ENCODE results near the gene LETM1. TPM values are rescaled to one million over a fixed set of nuclear protein-coding genes. Genes with fewer than 3 reads are reported as not detected.

LETM1 gene
- total RNA-seq, 1 experiment from 2014 or later, result 83.2 TPM

DNA sequence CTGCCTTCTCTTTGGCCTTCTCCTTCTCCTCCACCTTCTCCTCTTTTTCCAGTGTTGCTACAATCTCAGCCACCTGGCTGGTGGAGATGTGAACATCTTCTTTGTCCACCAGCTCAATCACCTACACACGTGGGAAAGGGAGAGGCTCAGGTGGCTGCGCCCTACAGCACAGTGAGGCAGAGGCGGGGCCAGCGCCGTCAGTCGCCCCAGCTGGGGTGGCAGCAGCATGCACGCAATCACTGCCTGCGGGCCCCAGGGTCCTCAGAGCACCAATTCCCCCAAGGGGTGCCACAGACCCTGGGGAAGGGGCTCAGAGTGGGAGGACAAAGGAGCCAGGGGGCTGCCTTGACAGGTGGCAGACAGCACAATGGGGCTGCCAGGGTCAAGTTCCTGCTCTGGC is 41.5 kb downstream of the LETM1 start:
- in situ Hi-C loops (cut with HindIII; ENCODE audit: low sequenced_read_pairs), result no loop called here
- no peak for DNase-seq (ENCODE audit: low spot score)

DNA sequence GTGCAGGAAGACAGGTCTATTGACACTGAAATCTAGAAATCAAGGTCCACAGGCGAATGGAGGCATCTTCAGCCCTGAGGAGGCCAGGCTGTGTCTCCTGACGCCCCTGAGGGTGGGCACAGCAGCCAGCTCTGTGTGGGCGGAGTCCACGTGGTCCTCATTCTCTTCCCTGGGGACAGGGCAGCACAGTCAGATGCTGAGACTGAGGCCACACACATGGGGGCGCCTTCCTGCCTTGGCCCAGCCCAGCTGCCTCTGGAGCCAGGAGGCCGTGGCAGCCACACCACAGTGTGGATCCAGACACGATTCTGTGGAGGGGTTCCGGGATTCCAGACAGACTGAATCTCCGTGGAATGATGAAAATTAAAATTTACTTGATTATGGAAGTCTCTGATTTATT is 42.0 kb downstream of the LETM1 start:
- no peak for DNase-seq (ENCODE audit: low spot score)
- in situ Hi-C loops (cut with HindIII; ENCODE audit: low sequenced_read_pairs), result no loop called here

DNA sequence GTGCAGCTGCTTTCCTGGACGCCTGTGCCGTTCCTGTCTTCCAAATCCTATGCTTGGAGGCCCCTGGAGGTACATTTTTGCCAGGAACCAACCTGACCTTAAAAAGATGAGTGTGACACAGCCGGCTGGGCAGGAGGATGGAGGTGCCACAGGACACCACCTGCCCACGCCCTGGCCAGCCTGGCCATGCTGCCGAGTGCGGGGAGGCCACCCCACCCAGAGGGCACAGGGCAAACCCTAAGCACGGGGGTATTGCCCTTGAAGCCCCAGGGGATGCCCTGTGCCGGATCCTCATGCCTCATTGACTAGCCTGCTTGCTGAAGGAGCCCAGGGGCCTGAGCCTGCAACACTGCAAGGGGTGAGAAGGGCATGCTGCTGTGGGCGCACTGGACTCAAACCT is 42.7 kb downstream of the LETM1 start:
- no peak for DNase-seq (ENCODE audit: low spot score)
- in situ Hi-C loops (cut with HindIII; ENCODE audit: low sequenced_read_pairs), result no loop called here

DNA sequence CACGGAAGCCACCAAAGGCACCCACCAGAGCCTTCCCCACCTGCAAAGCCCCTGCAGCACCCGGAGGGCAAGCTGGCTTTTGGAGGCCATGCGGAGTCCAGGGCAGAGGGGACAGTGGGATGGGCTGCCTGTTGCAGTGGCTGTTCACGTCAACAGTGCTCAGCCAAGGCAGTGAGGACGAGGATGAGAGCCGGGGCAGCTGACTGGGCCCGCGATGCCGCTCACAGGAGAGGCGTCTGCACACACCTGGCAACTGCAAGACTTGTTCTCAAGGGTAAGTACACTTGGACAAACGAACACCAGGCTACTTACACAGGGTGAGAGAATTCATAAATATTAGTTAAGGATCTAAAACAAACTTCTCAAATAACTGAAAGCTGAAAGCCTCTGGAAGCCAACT is 43.2 kb downstream of the LETM1 start:
- no peak for DNase-seq (ENCODE audit: low spot score)
- in situ Hi-C loops (cut with HindIII; ENCODE audit: low sequenced_read_pairs), result no loop called here

DNA sequence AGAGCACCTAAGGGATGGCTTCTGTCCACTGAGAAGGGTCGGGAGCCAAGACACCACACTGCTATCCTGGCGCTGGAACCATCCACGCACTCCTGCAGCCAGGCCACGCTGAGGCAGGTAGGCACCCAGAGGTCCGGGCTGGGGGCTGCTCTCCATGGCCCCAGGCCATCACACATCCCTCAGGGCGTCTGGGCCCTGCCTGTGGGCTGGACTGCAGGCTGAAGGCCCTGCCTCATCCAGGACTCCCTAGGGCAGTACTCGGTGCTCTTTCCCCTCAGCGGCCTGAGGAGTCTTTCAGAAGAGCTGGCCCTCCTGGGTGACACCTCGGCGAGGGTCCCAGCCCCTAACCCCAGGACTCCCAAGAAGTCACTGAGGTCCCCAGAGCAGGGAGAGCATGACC is 45.2 kb downstream of the LETM1 start:
- in situ Hi-C loops (cut with HindIII; ENCODE audit: low sequenced_read_pairs), result no loop called here
- DNase-seq (ENCODE audit: low spot score), result no peak

DNA sequence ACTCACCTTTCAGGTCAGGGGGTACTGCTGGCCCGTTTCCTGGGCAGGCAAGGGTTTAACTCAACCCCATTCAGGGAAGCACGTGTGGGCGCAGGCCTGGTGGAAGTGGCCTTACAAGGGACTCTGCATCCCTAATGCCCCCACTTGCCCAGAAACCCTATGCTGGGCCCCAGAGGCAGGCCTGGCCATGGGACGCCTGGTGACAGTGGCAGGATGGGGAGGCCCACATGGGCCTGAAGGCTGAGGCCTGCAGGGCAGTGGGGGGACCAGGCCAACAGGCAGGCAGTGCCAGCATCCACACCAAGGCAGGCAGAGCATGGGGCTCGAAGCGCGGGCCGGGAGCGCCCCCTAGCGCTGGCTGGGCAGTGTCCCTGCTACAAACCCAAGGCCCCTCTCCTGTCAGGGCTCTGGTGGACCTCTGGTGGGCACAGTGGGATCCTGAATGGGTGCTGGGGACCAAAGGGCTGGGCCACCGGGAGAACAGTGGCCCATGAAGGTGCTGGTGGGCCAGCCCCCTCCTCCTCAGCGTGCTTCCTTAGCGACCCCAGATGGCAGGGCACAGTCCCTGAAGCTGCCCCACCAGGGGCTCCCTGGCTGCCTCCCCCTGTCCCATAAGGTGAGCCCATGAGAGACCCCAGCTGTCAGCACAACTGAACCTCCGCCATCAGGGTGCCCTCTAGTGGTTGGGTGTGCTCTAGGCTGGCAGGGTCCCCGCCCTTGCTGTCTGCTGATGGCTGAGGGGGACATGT is 46.0 kb downstream of the LETM1 start:
- peak; percentile 74 for DNase-seq (ENCODE audit: low spot score)
- in situ Hi-C loops (cut with HindIII; ENCODE audit: low sequenced_read_pairs), result no loop called here

DNA sequence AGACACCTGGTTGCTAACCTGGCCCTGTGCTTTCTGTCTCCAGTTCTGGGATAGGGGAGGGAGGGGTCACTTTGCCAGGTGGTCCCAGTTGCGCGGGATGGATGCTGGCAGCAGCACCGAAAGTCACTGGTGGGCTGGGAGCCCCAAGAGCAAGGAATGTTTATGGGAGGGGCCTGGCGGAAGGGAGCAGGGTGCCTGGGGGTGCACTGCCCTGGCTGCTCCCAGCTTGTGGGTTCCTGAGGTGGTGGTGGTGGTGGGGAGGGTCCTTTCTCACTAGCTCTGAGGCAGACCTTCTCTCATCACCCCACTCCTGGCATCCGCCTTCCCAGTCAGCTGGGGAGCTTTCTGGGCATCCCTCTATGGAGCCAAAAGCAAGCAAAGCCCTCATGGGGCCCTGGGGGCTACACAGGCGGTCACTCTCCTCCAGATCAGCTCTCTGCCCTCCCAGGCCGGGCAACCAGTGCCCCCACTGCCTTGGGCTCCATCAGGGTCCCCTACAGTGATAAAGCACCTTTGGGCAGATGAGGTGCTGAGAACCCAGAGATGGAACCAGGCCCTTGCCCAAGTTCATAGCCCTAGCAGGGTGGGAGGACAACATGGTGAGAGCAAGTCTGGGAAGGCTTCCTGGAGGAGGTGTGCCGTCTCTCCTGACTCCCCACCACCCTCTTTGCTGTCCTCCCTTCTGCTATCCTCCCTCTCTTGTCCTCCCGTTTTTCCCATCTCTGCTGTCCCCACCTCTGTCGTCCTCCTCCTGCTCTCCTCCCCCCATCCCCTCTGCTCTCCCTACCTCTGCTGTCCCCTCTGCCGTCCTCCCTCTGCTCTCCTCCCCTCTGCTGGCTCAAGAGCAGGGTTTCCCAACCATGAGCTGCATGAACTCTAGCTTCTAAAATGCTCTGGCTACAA is 46.9 kb downstream of the LETM1 start:
- in situ Hi-C loops (cut with HindIII; ENCODE audit: low sequenced_read_pairs), result no loop called here

DNA sequence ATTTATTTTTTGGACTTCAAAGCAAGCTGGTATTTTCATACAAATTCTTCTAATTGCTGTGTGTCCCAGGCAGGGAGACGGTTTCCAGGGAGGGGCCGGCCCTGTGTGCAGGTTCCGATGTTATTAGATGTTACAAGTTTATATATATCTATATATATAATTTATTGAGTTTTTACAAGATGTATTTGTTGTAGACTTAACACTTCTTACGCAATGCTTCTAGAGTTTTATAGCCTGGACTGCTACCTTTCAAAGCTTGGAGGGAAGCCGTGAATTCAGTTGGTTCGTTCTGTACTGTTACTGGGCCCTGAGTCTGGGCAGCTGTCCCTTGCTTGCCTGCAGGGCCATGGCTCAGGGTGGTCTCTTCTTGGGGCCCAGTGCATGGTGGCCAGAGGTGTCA is 47.6 kb downstream of the LETM1 start:
- no peak for DNase-seq (ENCODE audit: low spot score)
- in situ Hi-C loops (cut with HindIII; ENCODE audit: low sequenced_read_pairs), result no loop called here

More for the DNA sequence above, 46.9 kb downstream of the LETM1 start:
- DNase-seq (ENCODE audit: low spot score), result no peak

DNA sequence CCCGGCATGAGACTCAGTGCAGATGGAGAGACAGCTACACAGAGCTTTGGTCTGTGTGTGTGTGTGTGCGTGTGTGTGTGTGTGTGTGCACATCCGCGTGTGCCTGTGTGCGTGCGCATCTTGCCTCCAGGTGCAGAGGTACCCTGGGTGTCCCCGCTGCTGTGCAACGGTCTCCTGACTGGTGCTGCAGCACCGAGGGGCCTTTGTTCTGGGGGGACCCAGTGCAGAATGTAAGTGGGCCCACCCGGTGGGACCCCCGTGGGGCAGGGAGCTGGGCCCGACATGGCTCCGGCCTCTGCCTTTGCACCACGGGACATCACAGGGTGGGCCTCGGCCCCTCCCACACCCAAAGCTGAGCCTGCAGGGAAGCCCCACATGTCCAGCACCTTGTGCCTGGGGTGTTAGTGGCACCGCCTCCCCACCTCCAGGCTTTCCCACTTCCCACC is 48.6 kb downstream of the LETM1 start:
- in situ Hi-C loops (cut with HindIII; ENCODE audit: low sequenced_read_pairs), result no loop called here
- no peak for DNase-seq (ENCODE audit: low spot score)

DNA sequence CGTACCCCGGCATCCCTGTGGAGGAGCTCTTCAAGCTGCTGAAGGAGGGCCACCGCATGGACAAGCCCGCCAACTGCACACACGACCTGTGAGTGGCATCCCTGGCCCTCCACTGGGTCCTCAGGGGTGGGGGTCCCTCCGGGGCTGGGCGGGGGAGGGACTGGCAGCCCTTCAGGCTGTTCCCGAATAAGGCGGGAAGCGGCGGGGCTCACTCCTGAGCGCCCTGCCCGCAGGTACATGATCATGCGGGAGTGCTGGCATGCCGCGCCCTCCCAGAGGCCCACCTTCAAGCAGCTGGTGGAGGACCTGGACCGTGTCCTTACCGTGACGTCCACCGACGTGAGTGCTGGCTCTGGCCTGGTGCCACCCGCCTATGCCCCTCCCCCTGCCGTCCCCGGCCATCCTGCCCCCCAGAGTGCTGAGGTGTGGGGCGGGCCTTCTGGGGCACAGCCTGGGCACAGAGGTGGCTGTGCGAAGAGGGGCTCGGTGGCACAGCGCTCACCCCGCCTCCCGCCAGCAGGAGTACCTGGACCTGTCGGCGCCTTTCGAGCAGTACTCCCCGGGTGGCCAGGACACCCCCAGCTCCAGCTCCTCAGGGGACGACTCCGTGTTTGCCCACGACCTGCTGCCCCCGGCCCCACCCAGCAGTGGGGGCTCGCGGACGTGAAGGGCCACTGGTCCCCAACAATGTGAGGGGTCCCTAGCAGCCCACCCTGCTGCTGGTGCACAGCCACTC is 49.2 kb downstream of the LETM1 start:
- in situ Hi-C loops (cut with HindIII; ENCODE audit: low sequenced_read_pairs), result no loop called here
- DNase-seq (ENCODE audit: low spot score), result no peak

DNA sequence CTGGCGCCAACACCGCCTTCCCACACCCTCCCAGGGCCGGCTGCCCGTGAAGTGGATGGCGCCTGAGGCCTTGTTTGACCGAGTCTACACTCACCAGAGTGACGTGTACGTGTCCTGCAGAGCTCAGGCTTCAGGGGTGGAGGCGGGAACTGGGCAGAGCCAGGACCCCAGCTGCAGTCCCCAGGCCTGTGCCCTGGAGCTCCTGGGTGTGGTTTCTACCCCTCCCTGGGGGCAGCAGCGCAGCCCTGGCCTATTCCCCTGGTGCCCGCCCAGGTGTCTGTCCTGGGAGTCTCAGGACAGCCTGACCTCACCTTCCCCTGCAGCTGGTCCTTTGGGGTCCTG is 49.8 kb downstream of the LETM1 start:
- DNase-seq (ENCODE audit: low spot score), result no peak
- in situ Hi-C loops (cut with HindIII; ENCODE audit: low sequenced_read_pairs), result no loop called here

DNA sequence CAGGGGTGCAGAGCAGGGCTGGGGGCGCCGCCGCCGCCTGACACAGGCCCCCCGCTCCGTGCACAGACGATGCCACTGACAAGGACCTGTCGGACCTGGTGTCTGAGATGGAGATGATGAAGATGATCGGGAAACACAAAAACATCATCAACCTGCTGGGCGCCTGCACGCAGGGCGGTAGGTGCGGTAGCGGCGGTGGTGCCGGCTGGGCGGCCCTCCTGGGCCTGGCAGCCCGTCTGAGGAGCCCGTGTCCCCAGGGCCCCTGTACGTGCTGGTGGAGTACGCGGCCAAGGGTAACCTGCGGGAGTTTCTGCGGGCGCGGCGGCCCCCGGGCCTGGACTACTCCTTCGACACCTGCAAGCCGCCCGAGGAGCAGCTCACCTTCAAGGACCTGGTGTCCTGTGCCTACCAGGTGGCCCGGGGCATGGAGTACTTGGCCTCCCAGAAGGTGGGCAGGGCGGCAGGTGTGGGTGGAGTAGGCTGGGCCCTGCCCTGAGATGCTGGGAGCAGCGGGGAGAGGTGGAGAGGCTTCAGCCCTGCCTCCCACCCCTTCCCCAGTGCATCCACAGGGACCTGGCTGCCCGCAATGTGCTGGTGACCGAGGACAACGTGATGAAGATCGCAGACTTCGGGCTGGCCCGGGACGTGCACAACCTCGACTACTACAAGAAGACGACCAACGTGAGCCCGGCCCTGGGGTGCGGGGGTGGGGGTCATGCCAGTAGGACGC is 50.3 kb downstream of the LETM1 start:
- no peak for DNase-seq (ENCODE audit: low spot score)
- in situ Hi-C loops (cut with HindIII; ENCODE audit: low sequenced_read_pairs), result no loop called here

DNA sequence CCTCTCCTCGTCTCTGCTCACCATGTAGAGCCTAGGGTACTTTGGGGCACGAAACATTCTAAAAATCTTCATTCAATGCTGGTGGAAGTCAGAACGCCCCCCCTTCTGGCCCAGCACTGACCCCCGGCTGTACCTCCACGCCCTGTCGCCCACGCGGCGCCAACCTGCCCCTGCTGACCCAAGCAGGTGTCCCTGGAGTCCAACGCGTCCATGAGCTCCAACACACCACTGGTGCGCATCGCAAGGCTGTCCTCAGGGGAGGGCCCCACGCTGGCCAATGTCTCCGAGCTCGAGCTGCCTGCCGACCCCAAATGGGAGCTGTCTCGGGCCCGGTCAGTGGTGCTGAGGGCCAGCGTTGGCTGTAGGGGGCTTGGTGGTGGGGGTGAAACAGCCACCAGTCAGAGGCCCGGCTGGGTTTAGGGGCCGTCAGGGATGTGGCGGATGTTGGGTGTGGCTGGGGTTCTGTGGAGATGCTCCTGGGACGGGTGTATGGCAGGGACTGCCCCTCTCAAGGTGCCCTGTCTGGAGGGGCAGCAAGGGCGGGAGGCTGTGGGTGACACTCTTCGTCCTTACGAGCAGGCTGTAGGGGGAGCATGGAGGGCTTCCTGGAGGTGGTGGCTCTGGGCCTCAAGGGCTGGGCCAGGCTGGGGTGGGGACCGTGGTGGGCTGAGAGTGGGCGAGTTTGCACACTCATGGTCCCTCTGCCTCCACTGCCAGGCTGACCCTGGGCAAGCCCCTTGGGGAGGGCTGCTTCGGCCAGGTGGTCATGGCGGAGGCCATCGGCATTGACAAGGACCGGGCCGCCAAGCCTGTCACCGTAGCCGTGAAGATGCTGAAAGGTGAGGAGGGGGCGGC is 51.1 kb downstream of the LETM1 start:
- DNase-seq (ENCODE audit: low spot score), result no peak
- in situ Hi-C loops (cut with HindIII; ENCODE audit: low sequenced_read_pairs), result no loop called here

DNA sequence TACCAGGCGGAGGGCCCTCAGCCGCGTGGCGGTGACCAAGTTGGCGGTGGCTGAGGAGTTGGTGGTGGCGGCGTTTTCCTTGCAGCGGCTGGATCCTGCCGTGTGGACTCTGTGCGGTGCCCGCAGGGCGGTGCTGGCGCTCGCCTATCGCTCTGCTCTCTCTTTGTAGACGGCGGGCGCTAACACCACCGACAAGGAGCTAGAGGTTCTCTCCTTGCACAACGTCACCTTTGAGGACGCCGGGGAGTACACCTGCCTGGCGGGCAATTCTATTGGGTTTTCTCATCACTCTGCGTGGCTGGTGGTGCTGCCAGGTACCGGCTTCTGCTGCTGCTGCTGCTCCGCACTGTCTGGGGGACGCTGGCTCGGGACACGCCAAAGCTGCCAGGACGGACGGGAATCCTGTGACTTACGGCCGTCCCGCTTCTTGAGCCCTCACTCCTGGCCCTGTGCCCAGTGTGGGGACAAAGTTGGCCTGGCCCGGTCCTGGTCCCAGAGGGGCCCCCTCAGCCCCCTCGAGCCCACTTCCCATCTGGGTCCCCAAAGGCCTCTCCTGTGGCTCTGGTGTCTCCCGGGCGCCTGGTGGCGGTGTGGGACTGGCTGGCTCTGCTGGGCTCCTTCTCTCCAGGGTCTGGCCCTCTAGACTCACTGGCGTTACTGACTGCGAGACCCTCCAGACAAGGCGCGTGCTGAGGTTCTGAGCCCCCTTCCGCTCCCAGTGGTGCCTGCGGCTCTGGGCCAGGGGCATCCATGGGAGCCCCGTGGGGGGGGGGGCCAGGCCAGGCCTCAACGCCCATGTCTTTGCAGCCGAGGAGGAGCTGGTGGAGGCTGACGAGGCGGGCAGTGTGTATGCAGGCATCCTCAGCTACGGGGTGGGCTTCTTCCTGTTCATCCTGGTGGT is 52.2 kb downstream of the LETM1 start:
- no peak for DNase-seq (ENCODE audit: low spot score)
- in situ Hi-C loops (cut with HindIII; ENCODE audit: low sequenced_read_pairs), result no loop called here

DNA sequence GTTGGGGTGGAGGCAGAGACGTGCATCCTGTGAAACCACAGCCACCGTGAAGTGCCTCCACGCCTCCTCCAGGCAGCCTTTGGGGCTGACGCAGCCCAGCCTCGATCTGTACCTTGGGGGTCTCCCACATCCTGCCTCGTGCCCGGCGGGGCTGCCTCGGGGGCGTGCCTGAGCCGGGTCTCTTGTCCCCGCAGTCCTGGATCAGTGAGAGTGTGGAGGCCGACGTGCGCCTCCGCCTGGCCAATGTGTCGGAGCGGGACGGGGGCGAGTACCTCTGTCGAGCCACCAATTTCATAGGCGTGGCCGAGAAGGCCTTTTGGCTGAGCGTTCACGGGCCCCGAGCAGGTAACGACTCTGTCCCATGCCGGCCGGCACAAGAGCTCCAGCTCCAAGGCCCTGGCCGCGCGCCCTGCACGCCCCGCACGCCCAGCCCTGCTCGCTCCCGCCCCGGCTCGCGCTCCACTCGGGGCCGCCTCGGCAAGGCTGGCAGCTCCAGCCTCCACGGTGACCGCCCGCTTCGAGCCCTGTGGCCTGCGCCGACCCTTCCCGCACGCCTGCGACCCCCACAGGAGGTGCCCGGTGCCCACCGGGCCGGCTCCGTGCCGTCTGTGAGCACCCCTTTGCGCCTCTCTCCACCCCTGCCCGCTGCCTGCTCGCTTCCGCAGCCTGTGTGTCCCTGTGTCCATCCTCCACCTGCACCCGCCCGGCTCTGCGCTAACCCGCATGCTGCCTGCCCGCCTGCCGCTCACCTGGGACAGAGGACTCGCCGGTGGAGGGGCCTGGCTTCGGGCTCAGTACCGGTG is 53.0 kb downstream of the LETM1 start:
- in situ Hi-C loops (cut with HindIII; ENCODE audit: low sequenced_read_pairs), result no loop called here
- no peak for DNase-seq (ENCODE audit: low spot score)

DNA sequence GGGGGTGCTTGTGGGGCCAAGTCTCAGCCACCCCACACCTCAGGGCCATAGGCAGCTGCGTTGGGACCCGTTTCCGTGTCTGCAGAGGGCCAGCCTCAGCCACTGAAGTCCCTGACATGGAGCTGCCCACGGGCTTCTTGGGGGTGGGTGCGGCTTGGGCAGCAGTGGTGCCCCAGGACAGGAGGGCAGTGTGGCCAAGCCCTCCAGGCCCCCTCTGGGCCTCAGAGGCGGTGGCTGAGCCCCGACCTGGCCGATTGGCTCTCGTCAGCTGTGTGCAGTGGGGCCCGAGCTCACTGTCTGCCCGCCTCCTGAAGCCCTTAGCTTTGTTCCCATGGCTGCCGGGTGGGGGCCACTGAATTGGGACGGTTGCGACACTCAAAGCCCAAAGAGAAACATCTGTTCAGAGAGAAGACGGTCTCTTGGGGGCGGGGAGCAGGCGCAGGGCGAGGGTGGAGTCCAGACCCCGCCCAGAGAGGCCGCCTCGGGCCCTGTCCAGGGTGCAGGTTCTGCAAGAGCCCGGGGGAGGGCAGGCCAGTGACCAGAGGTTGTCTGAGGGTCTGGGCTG is 53.7 kb downstream of the LETM1 start:
- no peak for DNase-seq (ENCODE audit: low spot score)
- in situ Hi-C loops (cut with HindIII; ENCODE audit: low sequenced_read_pairs), result no loop called here

All from G401 (cell line).